Keratinocyte (primary cell): ENCODE results near the gene SOCS3. TPM values are rescaled to one million over a fixed set of nuclear protein-coding genes. Genes with fewer than 3 reads are reported as not detected.

Experiments used
- DNase-seq: peaks from one replicate; pipeline ENCODE4 v3.0.0-alpha.2; 2011; ENCODE audit warnings: low read depth, missing footprints, low spot score
- FAIRE-seq: peaks from 2 replicates; lab custom pipeline; 2011; peaks lifted over from hg19 to GRCh38; lab: Jason Lieb, UNC
- H2AFZ ChIP-seq: 2 replicates; pipeline ENCODE4 v1.6.0; 2012; ENCODE audit warnings: low read length, control low read depth, inconsistent platforms; ENCODE audit not compliant: control insufficient read depth
- H3K27ac ChIP-seq: 2 replicates; pipeline ENCODE4 v1.5.1; 2011; ENCODE audit warnings: low read length; ENCODE audit not compliant: control insufficient read depth, insufficient read depth
- H3K27me3 ChIP-seq: 3 replicates; pipeline ENCODE4 v1.6.0; 2011; ENCODE audit warnings: low read length; ENCODE audit not compliant: control insufficient read depth, insufficient read depth; ENCODE audit errors: extremely low read depth
- H3K36me3 ChIP-seq, 2 experiments: 2 replicates in 1 of 2; 3 replicates in 1 of 2; pipeline ENCODE4 v1.5.1; 2011; ENCODE audit warnings: low read length in 2 of 2, mild to moderate bottlenecking in 1 of 2; ENCODE audit not compliant: control insufficient read depth in 2 of 2, insufficient read depth in 2 of 2; ENCODE audit errors: extremely low read depth in 1 of 2
- H3K4me1 ChIP-seq: 3 replicates; pipeline ENCODE4 v1.5.1; 2011; ENCODE audit warnings: low read length; ENCODE audit not compliant: control insufficient read depth, insufficient read depth; ENCODE audit errors: extremely low read depth
- H3K4me2 ChIP-seq: 3 replicates; pipeline ENCODE4 v1.6.0; 2011; ENCODE audit warnings: low read depth, low read length; ENCODE audit not compliant: control insufficient read depth, insufficient read depth; ENCODE audit errors: extremely low read depth
- H3K4me3 ChIP-seq, 3 experiments: fragments of 200-600 bp in 1 of 3; sonication (generic) in 1 of 3; 2 replicates in 2 of 3; 3 replicates in 1 of 3; pipeline ENCODE4 v1.5.1; 2011 to 2016; ENCODE audit warnings: low read length in 3 of 3, mild to moderate bottlenecking in 3 of 3, control low read depth in 2 of 3, inconsistent platforms in 1 of 3, low read depth in 1 of 3, mixed read lengths in 1 of 3, mixed run types in 1 of 3, moderate library complexity in 1 of 3; ENCODE audit not compliant: control insufficient read depth in 2 of 3, insufficient read depth in 2 of 3; ENCODE audit errors: extremely low read depth in 1 of 3
- H3K79me2 ChIP-seq: 2 replicates; pipeline ENCODE4 v1.6.0; 2012; ENCODE audit warnings: low read length; ENCODE audit not compliant: control insufficient read depth, insufficient read depth
- H3K9ac ChIP-seq: 3 replicates; pipeline ENCODE4 v1.6.0; 2011; ENCODE audit warnings: low read length; ENCODE audit not compliant: control insufficient read depth, insufficient read depth; ENCODE audit errors: extremely low read depth
- H3K9me1 ChIP-seq: 3 replicates; pipeline ENCODE4 v1.6.0; 2011; ENCODE audit warnings: low read length; ENCODE audit not compliant: control insufficient read depth, insufficient read depth; ENCODE audit errors: extremely low read depth
- H3K9me3 ChIP-seq: 2 replicates; pipeline ENCODE4 v1.5.1; 2012; ENCODE audit warnings: low read depth, low read length; ENCODE audit not compliant: control insufficient read depth
- H4K20me1 ChIP-seq: 3 replicates; pipeline ENCODE4 v1.6.0; 2011; ENCODE audit warnings: low read length; ENCODE audit not compliant: control insufficient read depth, insufficient read depth; ENCODE audit errors: extremely low read depth
- CTCF ChIP-seq, 3 experiments: IDR thresholded peaks in 1 of 3; conservative IDR thresholded peaks in 1 of 3; optimal IDR thresholded peaks in 1 of 3; 2 replicates in 2 of 3; 3 replicates in 1 of 3; pipeline versions ENCODE3 to v1.5.1; 2011; ENCODE audit warnings: low read length in 3 of 3, mild to moderate bottlenecking in 3 of 3, moderate library complexity in 2 of 3, control low read depth in 1 of 3, inconsistent platforms in 1 of 3; ENCODE audit not compliant: insufficient read depth in 2 of 3; ENCODE audit errors: extremely low read depth in 1 of 3
- EZH2 ChIP-seq: IDR thresholded peaks from one replicate; pipeline ENCODE4 v1.6.1; 2012; ENCODE audit warnings: inconsistent platforms, mild to moderate bottlenecking, low read length, moderate library complexity
- dilution Hi-C: fragments of 300-500 bp; cut with MboI; formaldehyde crosslinking; loops from one replicate; pipeline ENCODE4 v1.7.0; 2020; ENCODE audit warnings: low sequenced_read_pairs; ENCODE audit not compliant: extremely low pct_ligation_motif_present
- polyA plus RNA-seq, 5 experiments: library from polyadenylated mRNA; depleted of rRNA in 3 of 5; stranded (reverse) in 3 of 5; stranded (forward) in 1 of 5; unstranded in 1 of 5; fragments of >200 nt; gene quantifications; 1 replicate in 1 of 5; 2 replicates in 3 of 5; 3 replicates in 1 of 5; pipeline versions ENCODE4 v1.2.1 to v1.2.3, GENCODE V29; 2011 to 2012; ENCODE audit warnings: missing spikeins in 2 of 5, low read depth in 1 of 5, low replicate concordance in 1 of 5

Gene SOCS3
- polyA plus RNA-seq, 1 donor (not counting 4 experiments of a cell fraction or from before 2014, with no cell fraction given): 9.4 TPM

DNA sequence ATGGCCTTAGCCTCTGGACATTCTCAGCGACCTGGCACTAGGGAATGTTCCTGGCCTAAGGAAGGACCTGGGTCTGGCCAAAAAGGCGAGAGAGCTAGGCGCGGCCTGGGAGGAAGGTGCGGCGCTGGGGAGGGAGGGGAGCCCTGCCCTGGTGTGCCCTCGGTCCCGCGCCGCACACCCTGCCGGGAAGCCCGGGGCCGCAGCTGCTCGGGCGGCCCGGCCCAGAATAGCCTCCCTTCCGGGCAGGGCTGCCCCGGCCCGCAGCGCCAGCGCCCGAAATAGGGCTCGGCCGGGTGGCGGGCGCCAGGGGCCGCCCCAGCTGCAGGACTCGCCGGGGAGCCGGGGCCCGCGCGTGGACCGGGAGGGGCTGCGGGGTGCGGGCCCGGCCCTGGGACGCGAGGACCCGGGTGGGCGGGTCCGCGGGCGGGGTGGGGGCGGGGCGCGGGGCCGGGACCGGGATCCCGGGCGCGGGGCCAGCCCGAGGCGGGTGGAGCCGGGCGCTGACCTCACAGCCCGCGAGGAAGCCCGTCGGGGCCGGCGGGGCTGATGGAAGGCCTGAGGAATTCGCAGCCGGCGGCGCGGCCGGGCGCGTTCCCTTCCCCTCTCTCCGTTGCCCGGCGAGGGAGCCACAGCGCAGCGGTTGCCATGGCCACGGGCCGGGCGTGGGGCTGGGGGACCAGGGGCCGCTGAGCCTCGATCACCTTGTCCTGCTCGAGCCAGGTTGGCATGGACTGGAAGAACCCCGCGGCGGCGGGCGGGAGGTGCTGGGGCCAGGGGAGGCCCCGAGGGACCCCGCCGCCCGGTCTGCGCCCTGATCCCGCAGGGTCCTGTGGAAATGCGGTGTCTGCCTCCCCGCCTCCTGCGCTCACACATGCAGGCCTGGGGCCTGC lies 18.1 kb downstream of the SOCS3 start:
- Histone ChIP-seq H4K20me1 (no peaks in the 10 kb centered on the region), H3K79me2 (no peaks in the 10 kb centered on the region), H3K36me3 (no peaks in the 10 kb centered on the region), H3K9me1 (no peaks in the 10 kb centered on the region), H3K9me3 (no peaks in the 10 kb centered on the region), H3K27me3 (no peaks in the 10 kb centered on the region), H3K4me2 (peak overlapping the region; percentile 65), H2AFZ (peak overlapping the region; percentile 19), H3K4me3 (peak overlapping the region; percentile 23 to 49 (median 44)), H3K9ac (peak overlapping the region; percentile 78), H3K27ac (peak overlapping the region; percentile 87), H3K4me1 (peaks cover 65% of the 10 kb centered on the region)
- TF ChIP-seq CTCF (optimal IDR thresholded peaks at IDR 0.05 in 1 of 3, IDR thresholded peaks at IDR 0.05 in 1 of 3, conservative IDR thresholded peaks at IDR 0.05 in 1 of 3; ENCODE audit: extremely low read depth in 1 of 3, insufficient read depth in 2 of 3, low read length in 3 of 3) (no peak), EZH2 (no peak)
- dilution Hi-C loops: no loop called here
- DNase-seq: no peak
- FAIRE-seq: no peak

DNA sequence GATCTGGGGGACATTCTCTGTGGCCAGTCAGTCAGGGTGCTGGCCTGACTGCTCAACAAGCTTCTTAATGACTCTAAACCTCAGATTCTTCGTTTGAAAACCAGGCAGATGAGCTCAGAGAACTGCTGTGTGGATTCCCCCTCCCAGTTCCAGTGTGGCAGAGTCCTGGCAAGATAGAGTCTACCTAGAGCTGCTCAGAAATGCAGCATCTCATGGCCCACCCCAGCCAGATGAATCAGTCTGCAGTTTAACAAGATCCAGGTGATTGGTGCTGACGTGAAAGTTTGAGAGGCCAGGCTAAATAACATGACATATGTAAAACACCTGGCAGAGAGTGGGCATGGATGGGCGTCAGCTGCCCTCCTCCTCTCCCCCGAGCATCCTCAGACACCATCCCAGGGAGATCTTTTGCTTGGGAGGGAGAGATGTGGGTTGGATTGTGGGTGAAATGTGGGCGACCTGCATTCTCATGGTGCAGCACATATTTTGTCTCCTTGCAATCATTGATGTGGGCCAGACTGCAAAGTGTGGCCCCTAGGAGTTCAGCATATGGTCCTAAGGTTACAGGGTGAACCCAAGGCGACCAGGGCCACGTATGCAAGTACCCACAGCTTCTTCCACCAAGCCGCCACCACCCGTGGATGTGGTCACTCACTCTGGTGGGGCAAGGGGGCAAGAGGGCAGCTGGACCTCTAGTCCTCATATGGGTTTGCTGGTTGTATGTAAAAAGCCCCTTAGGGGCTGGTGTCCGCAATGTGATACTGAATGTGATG lies 19.5 kb downstream of the SOCS3 start:
- H2AFZ ChIP-seq: no peak overlapping the region
- peaks cover 54% of the 10 kb centered on the region for H3K4me1 ChIP-seq
- H3K27ac ChIP-seq: peak overlapping the region; percentile 76
- no peak for DNase-seq
- H3K4me3 ChIP-seq: no peak overlapping the region
- H3K9ac ChIP-seq: peak overlapping the region; percentile 28
- H4K20me1 ChIP-seq: no peaks in the 10 kb centered on the region
- no peaks in the 10 kb centered on the region for H3K36me3 ChIP-seq
- FAIRE-seq: no peak
- no peak overlapping the region for H3K4me2 ChIP-seq
- H3K79me2 ChIP-seq: no peaks in the 10 kb centered on the region
- no peaks in the 10 kb centered on the region for H3K9me3 ChIP-seq
- dilution Hi-C loops: no loop called here
- H3K9me1 ChIP-seq: no peaks in the 10 kb centered on the region
- H3K27me3 ChIP-seq: no peaks in the 10 kb centered on the region
- TF ChIP-seq EZH2 (no peak), CTCF (optimal IDR thresholded peaks at IDR 0.05 in 1 of 3, IDR thresholded peaks at IDR 0.05 in 1 of 3, conservative IDR thresholded peaks at IDR 0.05 in 1 of 3; ENCODE audit: extremely low read depth in 1 of 3, insufficient read depth in 2 of 3, low read length in 3 of 3) (no peak)
